Trophoblast cell (in vitro differentiated cells and primary cell): ENCODE data around the gene CUL2.

Experiments used
- DNase-seq, 2 donors: peaks; one replicate each; pipeline ENCODE4 v3.0.0-alpha.2; 2016
- H2AFZ ChIP-seq: 2 replicates; pipeline ENCODE4 v1.6.1; 2013; ENCODE audit warnings: low read length, moderate library complexity, mild to moderate bottlenecking; ENCODE audit not compliant: insufficient read depth, poor library complexity
- H2AK5ac ChIP-seq: 2 replicates; pipeline ENCODE4 v1.6.1; 2013; ENCODE audit warnings: mild to moderate bottlenecking, low read length
- H2BK120ac ChIP-seq: 2 replicates; pipeline ENCODE4 v1.6.1; 2013; ENCODE audit warnings: low read length, mild to moderate bottlenecking, moderate library complexity; ENCODE audit not compliant: insufficient read depth, poor library complexity
- H2BK12ac ChIP-seq: 2 replicates; pipeline ENCODE4 v1.6.1; 2013; ENCODE audit warnings: mild to moderate bottlenecking, low read length, moderate library complexity
- H2BK5ac ChIP-seq: 2 replicates; pipeline ENCODE4 v1.6.1; 2013; ENCODE audit warnings: low read length, low read depth, moderate library complexity, mild to moderate bottlenecking; ENCODE audit not compliant: poor library complexity
- H3K14ac ChIP-seq: 2 replicates; pipeline ENCODE4 v1.6.1; 2013; ENCODE audit warnings: mild to moderate bottlenecking, low read length
- H3K18ac ChIP-seq: 2 replicates; pipeline ENCODE4 v1.6.1; 2013; ENCODE audit warnings: mild to moderate bottlenecking, low read length
- H3K23ac ChIP-seq: 2 replicates; pipeline ENCODE4 v1.6.1; 2013; ENCODE audit warnings: low read length
- H3K27ac ChIP-seq: 2 replicates; pipeline ENCODE4 v1.5.1; 2013; ENCODE audit warnings: low read depth, mild to moderate bottlenecking, inconsistent platforms, low read length, moderate library complexity
- H3K27me3 ChIP-seq: 2 replicates; pipeline ENCODE4 v1.6.1; 2013; ENCODE audit warnings: inconsistent platforms, mild to moderate bottlenecking, low read length, moderate library complexity; ENCODE audit not compliant: insufficient read depth
- H3K36me3 ChIP-seq, 2 experiments: 1 replicate in 1 of 2; 2 replicates in 1 of 2; pipeline ENCODE4 v1.6.1; 2013; ENCODE audit warnings: low read length in 2 of 2, mild to moderate bottlenecking in 2 of 2, moderate library complexity in 1 of 2; ENCODE audit not compliant: insufficient read depth in 2 of 2, control insufficient read depth in 1 of 2
- H3K4ac ChIP-seq: 2 replicates; pipeline ENCODE4 v1.6.1; 2013; ENCODE audit warnings: low read depth, mild to moderate bottlenecking, low read length, moderate library complexity
- H3K4me1 ChIP-seq, 2 experiments: 1 replicate in 1 of 2; 2 replicates in 1 of 2; pipeline ENCODE4 v1.6.1; 2013; ENCODE audit warnings: low read length in 2 of 2, mild to moderate bottlenecking in 2 of 2, moderate library complexity in 1 of 2; ENCODE audit not compliant: insufficient read depth in 2 of 2, control insufficient read depth in 1 of 2
- H3K4me2 ChIP-seq: 2 replicates; pipeline ENCODE4 v1.6.1; 2013; ENCODE audit warnings: inconsistent platforms, mild to moderate bottlenecking, low read length, moderate library complexity
- H3K4me3 ChIP-seq: 2 replicates; pipeline ENCODE4 v1.5.1; 2013; ENCODE audit warnings: mild to moderate bottlenecking, low read depth, low read length, inconsistent platforms
- H3K79me1 ChIP-seq: one replicate; pipeline ENCODE4 v1.6.1; 2013; ENCODE audit warnings: low read length
- H3K79me2 ChIP-seq: 2 replicates; pipeline ENCODE4 v1.6.1; 2013; ENCODE audit warnings: low read length, mild to moderate bottlenecking; ENCODE audit not compliant: control insufficient read depth, insufficient read depth, poor library complexity
- H3K9ac ChIP-seq: 2 replicates; pipeline ENCODE4 v1.6.1; 2013; ENCODE audit warnings: mild to moderate bottlenecking, low read length
- H3K9me3 ChIP-seq: 2 replicates; pipeline ENCODE4 v1.6.1; 2013; ENCODE audit warnings: low read depth, mild to moderate bottlenecking, control low read depth, inconsistent platforms, low read length; ENCODE audit not compliant: insufficient read depth
- H4K12ac ChIP-seq: 2 replicates; pipeline ENCODE4 v1.6.1; 2013; ENCODE audit warnings: low read depth, mild to moderate bottlenecking, low read length, moderate library complexity
- H4K8ac ChIP-seq: 2 replicates; pipeline ENCODE4 v1.6.1; 2013; ENCODE audit warnings: low read depth, mild to moderate bottlenecking, low read length, moderate library complexity
- H4K91ac ChIP-seq: one replicate; pipeline ENCODE4 v1.6.1; 2013; ENCODE audit warnings: low read depth, mild to moderate bottlenecking, low read length, moderate library complexity
- WGBS: extraction: QIAGEN DNeasy Blood & Tissue Kit; methylation state at CpG from one replicate; pipeline ENCODE4 v1.1.7; 2013; ENCODE audit warnings: missing lambda C conversion rate; ENCODE audit not compliant: insufficient read length, insufficient coverage; ENCODE audit errors: extremely low coverage; 5-methylcytosine and 5-hydroxymethylcytosine counted together

The CUL2 gene

GRCh38 chr10:35112571-35112970 is 22.4 kb upstream of the CUL2 start:
- no peaks in the 10 kb centered on the region for H3K79me2 ChIP-seq
- H4K8ac ChIP-seq = no peak overlapping the region
- no peak overlapping the region for H3K18ac ChIP-seq
- no peaks in the 10 kb centered on the region for H3K4me1 ChIP-seq
- no peak overlapping the region for H2BK12ac ChIP-seq
- H3K79me1 ChIP-seq = no peaks in the 10 kb centered on the region
- no peak overlapping the region for H3K14ac ChIP-seq
- no peak overlapping the region for H2AFZ ChIP-seq
- H2BK5ac ChIP-seq = no peak overlapping the region
- no peak overlapping the region for H3K27ac ChIP-seq
- WGBS = no CpG with 5 or more reads among the region's 4 CpGs
- no peak overlapping the region for H4K91ac ChIP-seq
- no peak overlapping the region for H3K9ac ChIP-seq
- no peak overlapping the region for H2AK5ac ChIP-seq
- H3K4me3 ChIP-seq = no peak overlapping the region
- H2BK120ac ChIP-seq = no peak overlapping the region
- H3K36me3 ChIP-seq = no peaks in the 10 kb centered on the region
- no peak for DNase-seq
- no peak overlapping the region for H3K4me2 ChIP-seq
- no peaks in the 10 kb centered on the region for H3K27me3 ChIP-seq
- H4K12ac ChIP-seq = no peak overlapping the region
- H3K4ac ChIP-seq = no peak overlapping the region
- H3K9me3 ChIP-seq = no peaks in the 10 kb centered on the region
- H3K23ac ChIP-seq = no peak overlapping the region

GRCh38 chr10:35103882-35104281 is 13.7 kb upstream of the CUL2 start:
- no peaks in the 10 kb centered on the region for H3K79me1 ChIP-seq
- H2BK12ac ChIP-seq = no peak overlapping the region
- no CpG with 5 or more reads among the region's 7 CpGs for WGBS
- H2AK5ac ChIP-seq = no peak overlapping the region
- H3K23ac ChIP-seq = no peak overlapping the region
- no peaks in the 10 kb centered on the region for H3K9me3 ChIP-seq
- H3K4me1 ChIP-seq = no peaks in the 10 kb centered on the region
- H3K4me2 ChIP-seq = no peak overlapping the region
- no peak for DNase-seq
- no peak overlapping the region for H3K9ac ChIP-seq
- H4K8ac ChIP-seq = no peak overlapping the region
- H2BK120ac ChIP-seq = no peak overlapping the region
- no peaks in the 10 kb centered on the region for H3K79me2 ChIP-seq
- H3K4ac ChIP-seq = no peak overlapping the region
- H2AFZ ChIP-seq = no peak overlapping the region
- H4K91ac ChIP-seq = no peak overlapping the region
- no peak overlapping the region for H3K27ac ChIP-seq
- H3K4me3 ChIP-seq = no peak overlapping the region
- H4K12ac ChIP-seq = no peak overlapping the region
- no peak overlapping the region for H3K18ac ChIP-seq
- H2BK5ac ChIP-seq = no peak overlapping the region
- H3K14ac ChIP-seq = no peak overlapping the region
- H3K27me3 ChIP-seq = no peaks in the 10 kb centered on the region
- no peaks in the 10 kb centered on the region for H3K36me3 ChIP-seq

GRCh38 chr10:35097510-35097909 is 7.4 kb upstream of the CUL2 start:
- Histone ChIP-seq H3K9ac (no peak overlapping the region), H3K27ac (no peak overlapping the region), H3K4ac (no peak overlapping the region), H3K79me1 (no peaks in the 10 kb centered on the region), H3K9me3 (peaks cover 3% of the 10 kb centered on the region), H2BK5ac (no peak overlapping the region), H3K36me3 (no peaks in the 10 kb centered on the region), H2BK120ac (peak overlapping the region; percentile 43), H3K4me2 (no peak overlapping the region), H3K4me1 (no peaks in the 10 kb centered on the region), H3K14ac (no peak overlapping the region), H2BK12ac (no peak overlapping the region), H3K18ac (no peak overlapping the region), H2AK5ac (no peak overlapping the region), H3K79me2 (no peaks in the 10 kb centered on the region), H3K27me3 (no peaks in the 10 kb centered on the region), H4K8ac (no peak overlapping the region), H2AFZ (no peak overlapping the region), H4K12ac (no peak overlapping the region), H4K91ac (no peak overlapping the region), H3K4me3 (no peak overlapping the region), H3K23ac (no peak overlapping the region)
- WGBS = no CpG with 5 or more reads among the region's 1 CpG
- no peak for DNase-seq

GRCh38 chr10:35096312-35096711 is 6.2 kb upstream of the CUL2 start:
- H4K12ac ChIP-seq = no peak overlapping the region
- no peak overlapping the region for H3K18ac ChIP-seq
- no peak overlapping the region for H4K8ac ChIP-seq
- H2AK5ac ChIP-seq = no peak overlapping the region
- no peak overlapping the region for H3K4me2 ChIP-seq
- H3K27me3 ChIP-seq = no peaks in the 10 kb centered on the region
- no peak overlapping the region for H3K14ac ChIP-seq
- H3K4ac ChIP-seq = no peak overlapping the region
- peaks cover 6% of the 10 kb centered on the region for H3K79me1 ChIP-seq
- H3K36me3 ChIP-seq = no peaks in the 10 kb centered on the region
- H3K9ac ChIP-seq = no peak overlapping the region
- no peak overlapping the region for H4K91ac ChIP-seq
- H3K9me3 ChIP-seq = peaks cover 3% of the 10 kb centered on the region
- no peaks in the 10 kb centered on the region for H3K4me1 ChIP-seq
- H2AFZ ChIP-seq = no peak overlapping the region
- H2BK5ac ChIP-seq = no peak overlapping the region
- DNase-seq = no peak
- no CpG with 5 or more reads among the region's 2 CpGs for WGBS
- no peaks in the 10 kb centered on the region for H3K79me2 ChIP-seq
- no peak overlapping the region for H2BK120ac ChIP-seq
- H3K27ac ChIP-seq = no peak overlapping the region
- H3K23ac ChIP-seq = no peak overlapping the region
- H2BK12ac ChIP-seq = no peak overlapping the region
- no peak overlapping the region for H3K4me3 ChIP-seq
